KBM-7 (cell line): ENCODE results near the gene GRK6.
A peak's percentile ranks its signal among the peaks of the same experiment; 100 is the strongest.
"Not testable (repeated sequence)": the region's sequence is repeated elsewhere in the genome, so short reads cannot be mapped to it uniquely, and the experiment has no call there.

ENCODE experiments used
- DNase-seq: peaks from one replicate; pipeline ENCODE4 v3.0.0-alpha.2; 2015
- in situ Hi-C: fragments of 300-500 bp; cut with MboI; formaldehyde crosslinking; loops from 2 replicates; pipeline ENCODE4 v1.14.3; 2020; ENCODE audit warnings: low sequenced_read_pairs, low pct_unique_long_range_greater_than_20kb, mixed read lengths

Gene GRK6

GRCh38 chr5:177396807-177397206, 29.7 kb upstream of the GRK6 start:
- in situ Hi-C loops: no loop called here
- DNase-seq: no peak

- in situ Hi-C loops: no loop called here
- no peak for DNase-seq
Measured at GRCh38 chr5:177397875-177398390, 28.5 kb upstream of the GRK6 start.

- in situ Hi-C loops: no loop called here
- no peak for DNase-seq
Measured at GRCh38 chr5:177399997-177400868, 26.2 kb upstream of the GRK6 start, which contains the start of gene PFN3. Gene PFN3 (minus strand): TSS chr5:177400661. CDS start chr5:177400576, 85 bp downstream.

- in situ Hi-C loops: no loop called here
- DNase-seq: no peak
Measured at GRCh38 chr5:177402271-177403043, 24.0 kb upstream of the GRK6 start.

GRCh38 chr5:177403102-177403791, 23.2 kb upstream of the GRK6 start:
- in situ Hi-C loops: no loop called here
- DNase-seq: no peak

- DNase-seq: peak; percentile 86
- in situ Hi-C loops: no loop called here
Measured at GRCh38 chr5:177403792-177404640, 22.5 kb upstream of the GRK6 start.

- in situ Hi-C loops: no loop called here
- DNase-seq: no peak
Measured at GRCh38 chr5:177404641-177405179, 21.8 kb upstream of the GRK6 start.

- in situ Hi-C loops: no loop called here
- DNase-seq: no peak
Measured at GRCh38 chr5:177405312-177405711, 21.2 kb upstream of the GRK6 start.

- peak; percentile 75 for DNase-seq
Measured at GRCh38 chr5:177405805-177406204, 20.7 kb upstream of the GRK6 start.

GRCh38 chr5:177409043-177409801, 17.3 kb upstream of the GRK6 start, which contains the start of gene F12:
Gene F12 (minus strand): TSS chr5:177409564. CDS start chr5:177409527, 37 bp downstream.
- in situ Hi-C loops: no loop called here
- DNase-seq: no peak

More at GRCh38 chr5:177405805-177406204, 20.7 kb upstream of the GRK6 start:
- in situ Hi-C loops: no loop called here

GRCh38 chr5:177410575-177410974, 15.9 kb upstream of the GRK6 start:
- DNase-seq: no peak
- in situ Hi-C loops: no loop called here

GRCh38 chr5:177412603-177413233, 13.8 kb upstream of the GRK6 start:
- DNase-seq: no peak
- in situ Hi-C loops: no loop called here

- DNase-seq: no peak
- in situ Hi-C loops: no loop called here
Measured at GRCh38 chr5:177414481-177414880, 12.0 kb upstream of the GRK6 start.

- DNase-seq, in situ Hi-C loops: not testable (repeated sequence)
Measured at GRCh38 chr5:177417081-177417480, 9.4 kb upstream of the GRK6 start.

- no peak for DNase-seq
Measured at GRCh38 chr5:177419046-177419445, 7.4 kb upstream of the GRK6 start.

GRCh38 chr5:177420472-177420871, 6.0 kb upstream of the GRK6 start:
- DNase-seq, in situ Hi-C loops: not testable (repeated sequence)

More at GRCh38 chr5:177419046-177419445, 7.4 kb upstream of the GRK6 start:
- in situ Hi-C loops: no loop called here
